HepG2 (cell line): ENCODE data around the gene MAGED1. TPM values are rescaled to one million over a fixed set of nuclear protein-coding genes. Genes with fewer than 3 reads are reported as not detected.

Source experiments
- ATAC-seq: fragments of 200-7000 bp; cut with Tn5 transposase; 3 replicates; pipeline ENCODE4 v1.9.1; 2020; ENCODE audit warnings: mild to moderate bottlenecking, moderate library complexity
- Bru-seq: library from RNA; stranded (reverse); fragments of 400-500 nt; gene quantifications from one replicate; lab custom pipeline; 2021; lab: Mats Ljungman, UMichigan
- BruChase-seq, 2 experiments: library from RNA; stranded (reverse); fragments of 400-500 nt; gene quantifications; one replicate each; lab custom pipeline; 2021; lab: Mats Ljungman, UMichigan
- BruUV-seq: library from RNA; stranded (reverse); fragments of 400-500 nt; replicated peaks from 2 replicates; lab custom pipeline; 2021; lab: Mats Ljungman, UMichigan
- CTCF ChIA-PET: fragments of 300-600 bp; formaldehyde crosslinking; extraction: SDS; loops from one replicate; lab custom pipeline; 2021; ENCODE audit warnings: low total read pairs, inconsistent platforms, low intra/inter-chr PET ratio; lab: Yijun Ruan, JAX
- POLR2A ChIA-PET: fragments of 350-600 bp; sonication (Branson Sonifier 250); formaldehyde crosslinking; loops from one replicate; lab custom pipeline; 2020; ENCODE audit warnings: antibody characterized with exemption, inconsistent platforms; lab: Yijun Ruan, JAX
- DNase-seq: peaks from one replicate; pipeline ENCODE4 v3.0.0-alpha.2; 2015; ENCODE audit warnings: low spot score
- FAIRE-seq: peaks from 3 replicates; lab custom pipeline; 2011; peaks lifted over from hg19 to GRCh38; lab: Jason Lieb, UNC
- H2AFZ ChIP-seq: one replicate; pipeline ENCODE4 v1.6.1; 2011; ENCODE audit warnings: low read length, inconsistent platforms
- H3K27ac ChIP-seq: fragments of 300-600 bp; 3 replicates; pipeline ENCODE4 v1.8.0; 2011; ENCODE audit warnings: mixed run types, mild to moderate bottlenecking, mixed read lengths, low read length, inconsistent platforms; ENCODE audit not compliant: insufficient read depth; ENCODE audit errors: extremely low read length
- H3K27me3 ChIP-seq, 2 experiments: fragments of 200-600 bp in 1 of 2; 2 replicates in 1 of 2; 3 replicates in 1 of 2; pipeline versions ENCODE4 v1.6.0 to v1.8.0; 2011; ENCODE audit warnings: low read length in 2 of 2, mild to moderate bottlenecking in 2 of 2, moderate library complexity in 2 of 2, inconsistent platforms in 1 of 2; ENCODE audit not compliant: insufficient read depth in 2 of 2, control insufficient read depth in 1 of 2
- H3K36me3 ChIP-seq, 2 experiments: fragments of 200-600 bp in 1 of 2; replicated peaks in 1 of 2; 2 replicates in 1 of 2; 3 replicates in 1 of 2; pipeline versions ENCODE4 v1.5.1 to v1.8.0; 2011; ENCODE audit warnings: low read length in 2 of 2, inconsistent platforms in 1 of 2; ENCODE audit not compliant: insufficient read depth in 2 of 2, control insufficient read depth in 1 of 2
- H3K4me1 ChIP-seq: 2 replicates; pipeline ENCODE4 v1.5.1; 2012; ENCODE audit warnings: low read length, inconsistent platforms; ENCODE audit not compliant: insufficient read depth
- H3K4me2 ChIP-seq: 2 replicates; pipeline ENCODE4 v1.6.0; 2011; ENCODE audit warnings: low read depth, low read length, inconsistent platforms
- H3K4me3 ChIP-seq, 3 experiments: fragments of 200-600 bp in 1 of 3; sonication (generic), shearing (Covaris generic) in 1 of 3; replicated peaks in 1 of 3; 2 replicates each; pipeline ENCODE4 v1.5.1; 2011 to 2016; ENCODE audit warnings: low read length in 3 of 3, inconsistent platforms in 2 of 3, low read depth in 2 of 3, mild to moderate bottlenecking in 2 of 3, control low read depth in 1 of 3, mixed read lengths in 1 of 3; ENCODE audit not compliant: insufficient read depth in 1 of 3
- H3K79me2 ChIP-seq: one replicate; pipeline ENCODE4 v1.6.1; 2011; ENCODE audit warnings: low read length, inconsistent platforms; ENCODE audit not compliant: insufficient read depth
- H3K9ac ChIP-seq: 2 replicates; pipeline ENCODE4 v1.6.0; 2011; ENCODE audit warnings: mild to moderate bottlenecking, low read depth, low read length, inconsistent platforms; ENCODE audit not compliant: insufficient read depth
- H3K9me3 ChIP-seq: 2 replicates; pipeline ENCODE4 v1.5.1; 2012; ENCODE audit warnings: mild to moderate bottlenecking, low read length
- H4K20me1 ChIP-seq: 2 replicates; pipeline ENCODE4 v1.6.0; 2011; ENCODE audit warnings: inconsistent platforms, mild to moderate bottlenecking, low read length, moderate library complexity; ENCODE audit not compliant: insufficient read depth
- FOSL1 ChIP-seq: sonication (generic); formaldehyde crosslinking; IDR thresholded peaks from 2 replicates; pipeline ENCODE4 v1.9.0; 2021; ENCODE audit warnings: missing genetic modification reagents, borderline replicate concordance
- MIXL1 ChIP-seq: IDR thresholded peaks from 2 replicates; pipeline ENCODE4 v1.6.1; 2016
- RAD51 ChIP-seq: fragments of 450-650 bp; IDR thresholded peaks from 2 replicates; pipeline ENCODE4 v1.6.1; 2016; ENCODE audit warnings: borderline replicate concordance
- TAF1 ChIP-seq: sonication (generic); formaldehyde crosslinking; IDR thresholded peaks from 2 replicates; pipeline ENCODE4 v1.4.0; 2020; ENCODE audit warnings: missing genetic modification reagents
- ZFX ChIP-seq: sonication (generic); formaldehyde crosslinking; IDR thresholded peaks from 2 replicates; pipeline ENCODE4 v1.4.0; 2020; ENCODE audit warnings: mild to moderate bottlenecking, low read depth, missing genetic modification reagents, moderate library complexity
- WGBS: methylation state at CpG from one replicate; pipeline ENCODE4 v1.1.6; 2017; ENCODE audit warnings: low lambda C conversion rate; 5-methylcytosine and 5-hydroxymethylcytosine counted together
- in situ Hi-C: cut with HindIII; loops from 2 replicates; pipeline ENCODE4 v1.10.0; 2017; ENCODE audit warnings: low pct_unique_long_range_greater_than_20kb; ENCODE audit not compliant: extremely low pct_ligation_motif_present
- intact Hi-C: fragments of 100-400 bp; cut with micrococcal nuclease; formaldehyde crosslinking; loops from one replicate; pipeline ENCODE4 v1.10.0; 2022; ENCODE audit not compliant: unreplicated experiment
- long read RNA-seq, 2 experiments: library from RNA in 1 of 2; library from polyadenylated mRNA in 1 of 2; stranded (forward) in 1 of 2; unstranded in 1 of 2; transcript quantifications; one replicate each; pipeline ENCODE4 v2.0.0, GENCODE V29; 2019 to 2022
- polyA minus RNA-seq, 3 experiments: library from RNA; depleted of rRNA, polyadenylated mRNA; stranded (reverse); fragments of >200 nt; gene quantifications; 2 replicates each; pipeline ENCODE4 v1.2.3, GENCODE V29; 2011; ENCODE audit warnings: low replicate concordance in 1 of 3
- polyA plus RNA-seq, 8 experiments: library from polyadenylated mRNA; depleted of rRNA in 3 of 8; stranded (reverse) in 7 of 8; unstranded in 1 of 8; fragments of >200 nt; fragmentation: Illumina TruSeq in 4 of 8; extraction: Trizol in 4 of 8; gene quantifications; 2 replicates each; pipeline versions ENCODE4 v1.2.1 to v1.2.3, GENCODE V29; 2011 to 2016; ENCODE audit warnings: low read depth in 4 of 8, missing spikeins in 1 of 8, mixed read lengths in 1 of 8; ENCODE audit not compliant: insufficient read depth in 1 of 8
- total RNA-seq, 5 experiments: library from RNA; depleted of rRNA; stranded (reverse); fragments of >200 nt; fragmentation: Illumina TruSeq; extraction: Trizol; gene quantifications; 2 replicates each; pipeline ENCODE4 v1.2.3, GENCODE V29; 2016; ENCODE audit warnings: low read depth in 1 of 5
- TF ChIP-seq, protein P1 (sequence below): IDR thresholded peaks from 2 replicates; pipeline ENCODE4 v1.6.1; 2012; ENCODE audit warnings: inconsistent platforms
- TF ChIP-seq, protein P2 (sequence below): sonication (generic); formaldehyde crosslinking; IDR thresholded peaks from 2 replicates; pipeline ENCODE4 v1.8.1; 2023; ENCODE audit warnings: mild to moderate bottlenecking, moderate library complexity, missing genetic modification reagents
- TF ChIP-seq, protein P3 (sequence below): sonication (generic); formaldehyde crosslinking; IDR thresholded peaks from 2 replicates; pipeline ENCODE4 v1.9.0; 2021; ENCODE audit warnings: missing genetic modification reagents, mild to moderate bottlenecking, borderline replicate concordance
- TF ChIP-seq, protein P4 (sequence below): sonication (generic); formaldehyde crosslinking; IDR thresholded peaks from 2 replicates; pipeline ENCODE4 v1.8.0; 2022; ENCODE audit warnings: low read depth, missing genetic modification reagents

The MAGED1 gene, protein sequence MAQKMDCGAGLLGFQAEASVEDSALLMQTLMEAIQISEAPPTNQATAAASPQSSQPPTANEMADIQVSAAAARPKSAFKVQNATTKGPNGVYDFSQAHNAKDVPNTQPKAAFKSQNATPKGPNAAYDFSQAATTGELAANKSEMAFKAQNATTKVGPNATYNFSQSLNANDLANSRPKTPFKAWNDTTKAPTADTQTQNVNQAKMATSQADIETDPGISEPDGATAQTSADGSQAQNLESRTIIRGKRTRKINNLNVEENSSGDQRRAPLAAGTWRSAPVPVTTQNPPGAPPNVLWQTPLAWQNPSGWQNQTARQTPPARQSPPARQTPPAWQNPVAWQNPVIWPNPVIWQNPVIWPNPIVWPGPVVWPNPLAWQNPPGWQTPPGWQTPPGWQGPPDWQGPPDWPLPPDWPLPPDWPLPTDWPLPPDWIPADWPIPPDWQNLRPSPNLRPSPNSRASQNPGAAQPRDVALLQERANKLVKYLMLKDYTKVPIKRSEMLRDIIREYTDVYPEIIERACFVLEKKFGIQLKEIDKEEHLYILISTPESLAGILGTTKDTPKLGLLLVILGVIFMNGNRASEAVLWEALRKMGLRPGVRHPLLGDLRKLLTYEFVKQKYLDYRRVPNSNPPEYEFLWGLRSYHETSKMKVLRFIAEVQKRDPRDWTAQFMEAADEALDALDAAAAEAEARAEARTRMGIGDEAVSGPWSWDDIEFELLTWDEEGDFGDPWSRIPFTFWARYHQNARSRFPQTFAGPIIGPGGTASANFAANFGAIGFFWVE
- total RNA-seq (2016; rRNA removed; fragmentation: Illumina TruSeq; extraction: Trizol) (105 and 145 TPM in 2 replicates), polyA plus RNA-seq (2011; rRNA removed) (123 and 137 TPM in 2 replicates), polyA minus RNA-seq (2011; rRNA and poly(A)+ RNA removed; ENCODE audit: low replicate concordance) (0.09 and 126 TPM in 2 replicates), Bru-seq, nascent RNA (percentile 54 among the genes with signal in this experiment), BruChase-seq, experiment 1, labeled RNA remaining after a 6-hour chase (percentile 70 among the genes with signal in this experiment), BruChase-seq, experiment 2, labeled RNA remaining after a 2-hour chase (percentile 61 among the genes with signal in this experiment)
- total RNA-seq (2016; cell fraction: cytosol; rRNA removed; fragmentation: Illumina TruSeq; extraction: Trizol; ENCODE audit: low read depth), result 12.9 and 14.8 TPM in 2 replicates
- total RNA-seq (2016; cell fraction: insoluble cytoplasmic fraction; rRNA removed; fragmentation: Illumina TruSeq; extraction: Trizol), result 106 and 134 TPM in 2 replicates
- total RNA-seq (2016; cell fraction: membrane; rRNA removed; fragmentation: Illumina TruSeq; extraction: Trizol), result 36.5 and 39.6 TPM in 2 replicates
- total RNA-seq (2016; cell fraction: nucleus; rRNA removed; fragmentation: Illumina TruSeq; extraction: Trizol), result 105 and 128 TPM in 2 replicates
- polyA plus RNA-seq (2011; cell fraction: cytosol; rRNA removed), result 89.4 and 95.1 TPM in 2 replicates
- polyA plus RNA-seq (2011; cell fraction: nucleus; rRNA removed), result 126 and 163 TPM in 2 replicates
- 105 and 149 TPM in 2 replicates for polyA plus RNA-seq (2012)
- polyA plus RNA-seq (2016; cell fraction: cytosol; fragmentation: Illumina TruSeq; extraction: Trizol; ENCODE audit: low read depth), result 16.3 and 18.0 TPM in 2 replicates
- polyA plus RNA-seq (2016; cell fraction: insoluble cytoplasmic fraction; fragmentation: Illumina TruSeq; extraction: Trizol; ENCODE audit: low read depth), result 183 and 230 TPM in 2 replicates
- polyA plus RNA-seq (2016; cell fraction: membrane; fragmentation: Illumina TruSeq; extraction: Trizol; ENCODE audit: low read depth), result 23.3 and 27.1 TPM in 2 replicates
- polyA plus RNA-seq (2016; cell fraction: nucleus; fragmentation: Illumina TruSeq; extraction: Trizol; ENCODE audit: insufficient read depth, low read depth), result 196 and 206 TPM in 2 replicates
- 147 and 152 TPM in 2 replicates for polyA minus RNA-seq (2011; cell fraction: cytosol; rRNA and poly(A)+ RNA removed)
- polyA minus RNA-seq (2011; cell fraction: nucleus; rRNA and poly(A)+ RNA removed), result 48.2 and 49.1 TPM in 2 replicates
- long read RNA-seq, experiment 1, transcript MAGED1-204 (13 exons, 2,701 nt), result minor isoform, 11 of 406 reads
- long read RNA-seq, experiment 1, transcript MAGED1-201 (13 exons, 2,747 nt), result major isoform, 293 of 406 reads
- long read RNA-seq, experiment 1, partial matches to known transcripts, result 86 of 406 reads
- long read RNA-seq, experiment 1, other reads (novel, unspliced or antisense), result 14 of 406 reads
- long read RNA-seq, experiment 2, transcript MAGED1-201 (13 exons, 2,747 nt), result major isoform, 164 of 251 reads
- long read RNA-seq, experiment 2, partial matches to known transcripts, result 62 of 251 reads
- long read RNA-seq, experiment 2, other reads (novel, unspliced or antisense), result 21 of 251 reads

DNA sequence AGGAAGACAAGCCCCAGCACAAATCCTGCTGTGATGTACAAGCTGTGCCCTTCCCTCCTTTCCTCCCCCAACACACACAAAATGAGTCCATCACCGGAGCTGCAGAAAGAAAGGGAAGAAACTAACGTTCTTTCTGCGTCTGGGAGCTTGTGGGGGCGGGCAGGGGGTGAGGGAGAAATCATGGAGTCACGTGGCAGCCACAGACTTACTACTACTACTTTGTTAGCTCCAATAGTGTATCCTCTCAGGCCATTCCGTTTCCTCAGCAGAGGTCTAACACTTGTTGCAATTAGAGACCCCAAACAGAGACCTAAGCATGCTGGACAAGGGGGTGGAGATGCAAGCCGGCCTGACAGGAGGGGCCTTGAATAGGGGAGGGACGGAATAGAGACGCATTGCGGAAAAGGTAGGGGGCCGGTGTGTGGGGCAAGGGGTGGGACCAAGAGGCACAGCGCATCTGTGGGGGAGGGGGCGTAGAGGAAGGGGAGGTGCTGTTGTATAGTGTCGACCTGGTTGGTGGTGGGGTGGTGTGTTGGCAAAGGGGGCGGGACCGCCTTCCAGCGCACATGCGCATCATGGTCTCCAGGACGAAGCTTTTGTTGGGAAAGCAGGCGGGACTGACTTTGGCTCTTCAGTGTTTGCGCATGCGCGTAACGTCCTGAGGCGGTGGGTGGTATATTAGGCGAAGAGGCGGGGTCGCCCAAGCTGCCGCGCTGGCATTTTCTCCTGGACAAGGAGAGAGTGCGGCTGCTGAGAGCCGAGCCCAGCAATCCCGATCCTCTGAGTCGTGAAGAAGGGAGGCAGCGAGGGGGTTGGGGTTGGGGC, at the start of gene MAGED1:
Gene MAGED1, plus strand, starts transcription at position 703 of the 825 bp plus-strand sequence. CDS start 682 bp downstream, outside the sequence.
- ATAC-seq (peak; percentile 92), FAIRE-seq (peak; percentile 97), DNase-seq (peak; percentile 90)
- WGBS, result under 1% methylated on average over 15 of the region's 35 CpGs
- Histone ChIP-seq H3K9ac (peak within 1 kb of the TSS; percentile 93), H3K4me2 (peak within 1 kb of the TSS; percentile 93), H3K4me1 (peaks cover 54% of the 10 kb centered on the region), H3K27me3 (no peaks in the 10 kb centered on the region; a peak in 1 of 5 replicates), H3K27ac (peak within 1 kb of the TSS; percentile 65), H3K4me3 (peak within 1 kb of the TSS; percentile 74 to 84 (median 84)), H2AFZ (peak within 1 kb of the TSS; percentile 27), H3K36me3 (peaks cover 2 to 12% of the 10 kb centered on the region in 2 experiments; a peak in 2 of 5 replicates), H3K79me2 (peaks cover 32% of the 10 kb centered on the region), H3K9me3 (no peaks in the 10 kb centered on the region), H4K20me1 (peaks cover 20% of the 10 kb centered on the region; the same call in 1 of the 2 replicates)
- POLR2A ChIA-PET, result interaction anchor here (1.0 to 1.1 kb wide), 2 partner anchors 9 to 11 kb away, joined by 4 to 6 read pairs; no protein-coding TSS in a partner anchor
- BruUV-seq, result no TSS peak
- in situ Hi-C loops (no loop called here), intact Hi-C loops (no loop called here)
- CTCF ChIA-PET, result no interaction called here
- TF ChIP-seq MIXL1 (CRISPR knock-in tag) (no peak), ZFX (CRISPR knock-in tag) (peak; percentile 68; the same call in 1 of the 2 replicates), RAD51 (no peak), FOSL1 (CRISPR knock-in tag) (no peak), TAF1 (CRISPR knock-in tag) (peak; percentile 84)
- TF ChIP-seq, protein P1, sequence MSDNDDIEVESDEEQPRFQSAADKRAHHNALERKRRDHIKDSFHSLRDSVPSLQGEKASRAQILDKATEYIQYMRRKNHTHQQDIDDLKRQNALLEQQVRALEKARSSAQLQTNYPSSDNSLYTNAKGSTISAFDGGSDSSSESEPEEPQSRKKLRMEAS, result peak; percentile 25; the same call in 1 of the 2 replicates
- TF ChIP-seq, protein P2, sequence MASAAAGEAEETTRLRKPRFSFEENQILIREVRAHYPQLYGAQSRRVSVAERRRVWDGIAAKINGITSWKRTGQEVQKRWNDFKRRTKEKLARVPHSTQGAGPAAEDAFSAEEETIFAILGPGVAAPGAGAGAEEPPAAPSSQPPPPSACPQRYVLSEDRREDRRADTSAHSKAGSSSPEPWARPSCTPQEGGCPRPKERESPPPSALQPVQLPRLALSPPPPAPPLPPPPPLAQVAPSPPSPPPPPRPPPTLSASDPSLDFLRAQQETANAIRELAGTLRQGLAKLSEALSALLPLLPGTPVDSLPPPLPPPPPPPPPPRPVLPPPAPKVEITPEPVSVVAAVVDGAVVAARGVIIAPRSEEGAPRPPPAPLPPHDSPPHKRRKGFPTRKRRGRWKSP (CRISPR knock-in tag), result no peak
- TF ChIP-seq, protein P3, sequence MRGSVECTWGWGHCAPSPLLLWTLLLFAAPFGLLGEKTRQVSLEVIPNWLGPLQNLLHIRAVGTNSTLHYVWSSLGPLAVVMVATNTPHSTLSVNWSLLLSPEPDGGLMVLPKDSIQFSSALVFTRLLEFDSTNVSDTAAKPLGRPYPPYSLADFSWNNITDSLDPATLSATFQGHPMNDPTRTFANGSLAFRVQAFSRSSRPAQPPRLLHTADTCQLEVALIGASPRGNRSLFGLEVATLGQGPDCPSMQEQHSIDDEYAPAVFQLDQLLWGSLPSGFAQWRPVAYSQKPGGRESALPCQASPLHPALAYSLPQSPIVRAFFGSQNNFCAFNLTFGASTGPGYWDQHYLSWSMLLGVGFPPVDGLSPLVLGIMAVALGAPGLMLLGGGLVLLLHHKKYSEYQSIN, result no peak
- TF ChIP-seq, protein P4, sequence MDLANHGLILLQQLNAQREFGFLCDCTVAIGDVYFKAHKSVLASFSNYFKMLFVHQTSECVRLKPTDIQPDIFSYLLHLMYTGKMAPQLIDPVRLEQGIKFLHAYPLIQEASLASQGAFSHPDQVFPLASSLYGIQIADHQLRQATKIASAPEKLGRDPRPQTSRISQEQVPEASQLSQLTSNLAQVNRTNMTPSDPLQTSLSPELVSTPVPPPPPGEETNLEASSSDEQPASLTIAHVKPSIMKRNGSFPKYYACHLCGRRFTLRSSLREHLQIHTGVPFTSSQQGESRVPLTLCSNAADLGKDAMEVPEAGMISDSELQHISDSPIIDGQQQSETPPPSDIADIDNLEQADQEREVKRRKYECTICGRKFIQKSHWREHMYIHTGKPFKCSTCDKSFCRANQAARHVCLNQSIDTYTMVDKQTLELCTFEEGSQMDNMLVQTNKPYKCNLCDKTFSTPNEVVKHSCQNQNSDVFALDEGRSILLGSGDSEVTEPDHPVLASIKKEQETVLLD (CRISPR knock-in tag), result no peak
